Stomach smooth muscle (tissue), 2 donors: ENCODE data around the gene BHMT2.
A peak's percentile ranks its signal among the peaks of the same experiment; 100 is the strongest.

Experiments
- H3K27ac ChIP-seq: one replicate; pipeline ENCODE4 v1.7.0; 2013; ENCODE audit warnings: mild to moderate bottlenecking, low read length, inconsistent platforms
- H3K27me3 ChIP-seq, 2 donors: one replicate each; pipeline ENCODE4 v1.7.0; 2013; ENCODE audit warnings: low read length in 2 of 2; ENCODE audit not compliant: insufficient read depth in 2 of 2, control insufficient read depth in 1 of 2
- H3K36me3 ChIP-seq, 2 donors: one replicate each; pipeline ENCODE4 v1.7.0; 2013; ENCODE audit warnings: low read length in 2 of 2; ENCODE audit not compliant: control insufficient read depth in 2 of 2, insufficient read depth in 2 of 2
- H3K4me1 ChIP-seq: one replicate; pipeline ENCODE4 v1.7.0; 2013; ENCODE audit warnings: low read length; ENCODE audit not compliant: control insufficient read depth, insufficient read depth
- H3K4me3 ChIP-seq, 2 donors: one replicate each; pipeline ENCODE4 v1.7.0; 2013; ENCODE audit warnings: low read length in 2 of 2
- H3K9ac ChIP-seq, 2 donors: one replicate each; pipeline ENCODE4 v1.7.0; 2013; ENCODE audit warnings: low read length in 2 of 2, mild to moderate bottlenecking in 1 of 2
- H3K9me3 ChIP-seq, 2 donors: one replicate each; pipeline ENCODE4 v1.7.0; 2013; ENCODE audit warnings: low read length in 2 of 2; ENCODE audit not compliant: control insufficient read depth in 2 of 2
- donor health status: healthy.
- donor health status: Pancreatic carcinoma.

BHMT2 gene

GRCh38 chr5:79069488-79070349 lies at the start of gene BHMT2, which contains the start of gene DMGDH:
Gene BHMT2, plus strand, starts transcription at chr5:79069767. Its CDS starts 16 bp downstream, at chr5:79069783.
Gene DMGDH, minus strand, starts transcription at chr5:79069674. Its CDS starts 54 bp downstream, at chr5:79069620.
- peaks cover 8% of the 10 kb centered on the region for H3K4me1 ChIP-seq
- no peaks in the 10 kb centered on the region for H3K36me3 ChIP-seq
- peak within 1 kb of the TSS; percentile 67 for H3K27ac ChIP-seq
- peak within 1 kb of the TSS; percentile 68 to 72 for H3K9ac ChIP-seq
- peak within 1 kb of the TSS; percentile 75 to 80 for H3K4me3 ChIP-seq
- peaks cover 4 to 6% of the 10 kb centered on the region in 2 donors for H3K9me3 ChIP-seq
- H3K27me3 ChIP-seq, result no peaks in the 10 kb centered on the region

- no peak overlapping the region for H3K9ac ChIP-seq
- H3K36me3 ChIP-seq, result no peaks in the 10 kb centered on the region
- no peak overlapping the region for H3K27ac ChIP-seq
- H3K4me1 ChIP-seq, result no peaks in the 10 kb centered on the region
- no peaks in the 10 kb centered on the region for H3K27me3 ChIP-seq
- peak overlapping the region in 1 of 2 donors; percentile 24 for H3K4me3 ChIP-seq
- no peaks in the 10 kb centered on the region for H3K9me3 ChIP-seq
These were observed 48.6 kb upstream of the BHMT2 start for GRCh38 chr5:79020861-79021561.

- Histone ChIP-seq H3K27me3 (no peaks in the 10 kb centered on the region), H3K36me3 (no peaks in the 10 kb centered on the region), H3K9me3 (no peaks in the 10 kb centered on the region), H3K27ac (no peak overlapping the region), H3K4me3 (no peak overlapping the region), H3K4me1 (no peaks in the 10 kb centered on the region), H3K9ac (no peak overlapping the region)
These were observed 47.8 kb upstream of the BHMT2 start for GRCh38 chr5:79021753-79022152.

- Histone ChIP-seq H3K36me3 (no peaks in the 10 kb centered on the region), H3K9ac (no peak overlapping the region), H3K4me1 (no peaks in the 10 kb centered on the region), H3K9me3 (no peaks in the 10 kb centered on the region), H3K4me3 (no peak overlapping the region), H3K27ac (no peak overlapping the region), H3K27me3 (no peaks in the 10 kb centered on the region)
These were observed 46.8 kb upstream of the BHMT2 start for GRCh38 chr5:79022771-79023170.

GRCh38 chr5:79023348-79023747 lies 46.2 kb upstream of the BHMT2 start:
- Histone ChIP-seq H3K27ac (no peak overlapping the region), H3K27me3 (no peaks in the 10 kb centered on the region), H3K9ac (no peak overlapping the region), H3K4me3 (no peak overlapping the region), H3K36me3 (no peaks in the 10 kb centered on the region), H3K9me3 (no peaks in the 10 kb centered on the region), H3K4me1 (no peaks in the 10 kb centered on the region)

GRCh38 chr5:79023947-79024346 lies 45.6 kb upstream of the BHMT2 start:
- Histone ChIP-seq H3K9ac (no peak overlapping the region), H3K27ac (no peak overlapping the region), H3K4me3 (no peak overlapping the region), H3K27me3 (no peaks in the 10 kb centered on the region), H3K36me3 (no peaks in the 10 kb centered on the region), H3K9me3 (no peaks in the 10 kb centered on the region), H3K4me1 (no peaks in the 10 kb centered on the region)

- Histone ChIP-seq H3K36me3 (no peaks in the 10 kb centered on the region), H3K9ac (peak overlapping the region; percentile 26 to 68), H3K27me3 (no peaks in the 10 kb centered on the region), H3K4me3 (peak overlapping the region; percentile 8 to 73), H3K4me1 (no peaks in the 10 kb centered on the region), H3K9me3 (no peaks in the 10 kb centered on the region), H3K27ac (no peak overlapping the region)
These were observed 44.5 kb upstream of the BHMT2 start for GRCh38 chr5:79025054-79025472.

- no peak overlapping the region for H3K9ac ChIP-seq
- H3K27ac ChIP-seq, result no peak overlapping the region
- no peaks in the 10 kb centered on the region for H3K9me3 ChIP-seq
- H3K27me3 ChIP-seq, result no peaks in the 10 kb centered on the region
- no peak overlapping the region for H3K4me3 ChIP-seq
- no peaks in the 10 kb centered on the region for H3K4me1 ChIP-seq
- no peaks in the 10 kb centered on the region for H3K36me3 ChIP-seq
These were observed 38.7 kb upstream of the BHMT2 start for GRCh38 chr5:79030663-79031484.

- Histone ChIP-seq H3K27ac (no peak overlapping the region), H3K36me3 (no peaks in the 10 kb centered on the region), H3K4me1 (no peaks in the 10 kb centered on the region), H3K4me3 (no peak overlapping the region), H3K27me3 (no peaks in the 10 kb centered on the region), H3K9me3 (no peaks in the 10 kb centered on the region), H3K9ac (no peak overlapping the region)
These were observed 38.1 kb upstream of the BHMT2 start for GRCh38 chr5:79031485-79031867.

- no peaks in the 10 kb centered on the region for H3K36me3 ChIP-seq
- H3K4me3 ChIP-seq, result no peak overlapping the region
- no peak overlapping the region for H3K27ac ChIP-seq
These were observed 37.4 kb upstream of the BHMT2 start for GRCh38 chr5:79032031-79032695.

More at GRCh38 chr5:79032031-79032695, 37.4 kb upstream of the BHMT2 start:
- H3K9me3 ChIP-seq, result peaks cover 3 to 4% of the 10 kb centered on the region in 2 donors
- no peaks in the 10 kb centered on the region for H3K4me1 ChIP-seq
- no peak overlapping the region for H3K9ac ChIP-seq
- H3K27me3 ChIP-seq, result no peaks in the 10 kb centered on the region
